Ectodermal cell (in vitro differentiated cells): ENCODE results near the gene GABRB2.
"Not testable (repeated sequence)": the region's sequence is repeated elsewhere in the genome, so short reads cannot be mapped to it uniquely, and the experiment has no call there.

Experiments
- H3K27ac ChIP-seq: 2 replicates; pipeline ENCODE4 v1.7.0; 2013; ENCODE audit warnings: mild to moderate bottlenecking, low read depth, low read length; ENCODE audit not compliant: insufficient read depth, poor library complexity, severe bottlenecking
- H3K27me3 ChIP-seq: 2 replicates; pipeline ENCODE4 v1.7.0; 2013; ENCODE audit warnings: mild to moderate bottlenecking, low read length; ENCODE audit not compliant: insufficient read depth, control insufficient read depth, poor library complexity, severe bottlenecking
- H3K36me3 ChIP-seq: one replicate; pipeline ENCODE4 v1.7.0; 2013; ENCODE audit warnings: low read length; ENCODE audit not compliant: control insufficient read depth, insufficient read depth
- H3K4me1 ChIP-seq: one replicate; pipeline ENCODE4 v1.7.0; 2013; ENCODE audit warnings: low read length; ENCODE audit not compliant: control insufficient read depth, insufficient read depth
- H3K4me3 ChIP-seq: 2 replicates; pipeline ENCODE4 v1.7.0; 2013; ENCODE audit warnings: low read depth, low read length, control low read depth; ENCODE audit not compliant: insufficient read depth
- H3K9me3 ChIP-seq: 2 replicates; pipeline ENCODE4 v1.7.0; 2013; ENCODE audit warnings: mild to moderate bottlenecking, low read length, moderate library complexity; ENCODE audit not compliant: control insufficient read depth
- WGBS, 2 experiments: methylation state at CpG; one replicate each; pipeline ENCODE4 v1.1.7; 2013; ENCODE audit warnings: missing lambda C conversion rate in 2 of 2; 5-methylcytosine and 5-hydroxymethylcytosine counted together

The GABRB2 gene

DNA sequence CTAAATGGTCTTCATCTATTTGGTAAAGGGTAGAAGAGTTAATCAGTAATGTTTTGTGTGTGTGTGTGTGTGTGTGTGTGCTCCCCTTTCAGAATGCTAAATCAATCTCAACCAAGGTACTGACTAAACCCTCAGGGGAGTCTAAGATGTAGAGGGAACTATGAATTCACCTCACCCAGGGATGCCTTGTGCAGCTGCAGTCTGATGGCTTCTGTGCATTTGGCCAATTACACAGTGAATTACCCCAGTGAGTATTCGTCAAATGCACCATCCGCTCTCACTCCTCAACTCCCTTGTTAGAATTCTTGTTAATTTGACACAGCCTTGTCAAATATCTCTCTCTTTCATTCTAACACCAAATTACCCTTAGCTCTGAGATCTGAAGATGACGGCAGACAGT lies 234.6 kb downstream of the GABRB2 start:
- 87% methylated on average over 3 of the region's 3 CpGs for WGBS, 2 experiments
- Histone ChIP-seq H3K27ac (no peak overlapping the region), H3K36me3 (no peaks in the 10 kb centered on the region), H3K9me3 (no peaks in the 10 kb centered on the region), H3K4me1 (no peaks in the 10 kb centered on the region), H3K27me3 (no peaks in the 10 kb centered on the region), H3K4me3 (no peak overlapping the region)

DNA sequence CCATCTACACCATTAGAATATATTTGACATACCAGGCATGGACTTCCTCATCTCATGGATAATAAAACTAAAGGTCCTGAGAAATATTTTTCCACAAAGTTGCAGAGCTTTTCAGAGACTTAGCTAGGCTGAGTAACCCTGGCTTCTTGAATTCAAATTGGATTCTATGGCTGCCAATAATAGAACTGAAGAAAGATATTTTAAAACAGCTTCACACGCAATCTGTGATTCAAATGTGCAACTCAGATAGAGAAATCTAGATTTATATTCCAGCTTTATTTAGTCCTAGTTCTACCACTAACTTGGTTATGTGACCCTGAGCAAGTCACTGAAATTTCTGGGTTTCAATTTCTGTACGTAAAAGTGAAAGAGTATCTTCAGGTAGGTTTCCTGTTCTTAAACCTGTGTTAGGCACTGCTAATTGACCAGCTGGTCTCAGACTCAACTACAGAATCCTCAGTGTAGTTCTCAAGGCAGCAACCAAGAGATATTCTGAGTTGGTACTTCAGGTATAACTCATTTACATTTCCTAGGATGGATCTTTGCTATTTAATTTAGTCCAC lies 235.3 kb downstream of the GABRB2 start:
- 97 to 100% methylated on average over 2 of the region's 2 CpGs for WGBS, 2 experiments

DNA sequence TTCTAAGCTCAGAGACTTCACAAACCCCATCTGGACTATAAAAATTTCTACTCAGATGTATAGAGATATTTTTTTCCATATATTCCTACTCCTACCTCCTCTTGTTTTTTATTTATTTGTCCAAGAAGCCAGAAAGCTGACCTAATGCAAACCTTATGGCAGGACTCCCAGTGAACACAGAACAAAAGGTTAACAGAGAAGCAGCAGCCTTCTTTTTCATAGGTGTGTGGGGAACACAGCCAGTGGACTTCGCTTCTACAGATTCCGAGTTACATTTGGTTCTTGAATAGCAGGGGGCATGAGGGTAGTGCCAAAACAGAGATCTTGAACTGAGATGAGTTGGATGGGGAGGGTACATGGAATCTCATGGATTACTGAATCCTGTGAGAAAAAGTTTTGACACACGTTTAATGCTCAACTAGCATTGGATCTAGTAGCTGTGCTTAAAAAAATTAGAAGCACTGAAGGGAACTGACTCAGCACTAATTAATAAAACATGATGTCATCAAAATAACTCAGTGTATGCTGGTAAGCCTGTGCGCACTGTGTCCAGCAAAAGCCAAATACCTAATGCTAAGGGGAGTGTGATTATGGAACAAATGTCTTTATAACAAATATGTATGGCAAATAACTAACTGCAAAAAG lies 240.1 kb downstream of the GABRB2 start:
- WGBS, 2 experiments, result 80 to 92% methylated on average over 3 of the region's 4 CpGs
- Histone ChIP-seq H3K4me3 (no peak overlapping the region), H3K36me3 (no peaks in the 10 kb centered on the region), H3K4me1 (no peaks in the 10 kb centered on the region), H3K27me3 (no peaks in the 10 kb centered on the region), H3K9me3 (no peaks in the 10 kb centered on the region), H3K27ac (no peak overlapping the region)

More for the DNA sequence above, 235.3 kb downstream of the GABRB2 start:
- no peak overlapping the region for H3K27ac ChIP-seq
- no peaks in the 10 kb centered on the region for H3K36me3 ChIP-seq
- no peaks in the 10 kb centered on the region for H3K4me1 ChIP-seq
- H3K9me3 ChIP-seq, result no peaks in the 10 kb centered on the region
- no peak overlapping the region for H3K4me3 ChIP-seq
- H3K27me3 ChIP-seq, result no peaks in the 10 kb centered on the region

DNA sequence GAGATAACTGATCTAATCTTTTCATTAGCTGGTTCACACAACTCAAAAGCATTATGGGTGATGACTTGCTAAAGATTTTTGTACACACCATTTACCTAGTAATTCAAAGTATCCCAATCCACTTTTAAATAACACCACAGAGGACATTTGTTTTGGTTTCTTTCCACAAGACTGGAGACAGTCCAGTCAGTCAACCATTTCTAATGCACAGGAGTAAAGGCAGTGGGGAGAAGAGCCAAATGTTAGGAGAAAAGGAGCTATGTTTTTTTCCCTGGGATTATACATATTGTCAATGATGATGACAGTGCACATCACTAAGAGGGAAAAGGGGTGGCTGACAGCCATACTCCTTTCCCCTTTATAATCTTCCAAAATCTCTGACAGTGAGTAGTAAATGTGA lies 240.9 kb downstream of the GABRB2 start:
- H3K27ac ChIP-seq, result no peak overlapping the region
- H3K9me3 ChIP-seq, result no peaks in the 10 kb centered on the region
- no peaks in the 10 kb centered on the region for H3K36me3 ChIP-seq
- H3K27me3 ChIP-seq, result no peaks in the 10 kb centered on the region
- H3K4me1 ChIP-seq, result no peaks in the 10 kb centered on the region
- H3K4me3 ChIP-seq, result no peak overlapping the region

DNA sequence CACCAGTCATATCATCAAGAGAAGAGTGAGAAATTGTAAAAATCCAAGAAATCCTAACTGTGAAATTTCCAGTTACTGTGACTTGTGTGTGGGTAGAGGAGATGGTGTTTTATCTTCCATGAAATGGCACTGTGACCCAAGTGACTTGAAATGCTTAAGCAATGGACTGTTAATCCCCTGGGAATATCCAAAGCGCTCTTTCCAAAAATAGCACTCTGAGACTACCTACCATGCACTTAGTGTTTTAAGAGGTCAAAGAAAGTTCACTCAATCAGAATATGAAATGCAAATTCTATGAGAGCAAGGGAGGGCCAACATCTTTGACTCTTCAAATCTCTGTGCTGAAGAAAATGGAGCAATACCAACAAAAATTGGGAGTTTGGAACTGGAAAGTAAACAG lies 244.0 kb downstream of the GABRB2 start:
- WGBS, 2 experiments, result 92 to 100% methylated on average over 1 of the region's 1 CpG

DNA sequence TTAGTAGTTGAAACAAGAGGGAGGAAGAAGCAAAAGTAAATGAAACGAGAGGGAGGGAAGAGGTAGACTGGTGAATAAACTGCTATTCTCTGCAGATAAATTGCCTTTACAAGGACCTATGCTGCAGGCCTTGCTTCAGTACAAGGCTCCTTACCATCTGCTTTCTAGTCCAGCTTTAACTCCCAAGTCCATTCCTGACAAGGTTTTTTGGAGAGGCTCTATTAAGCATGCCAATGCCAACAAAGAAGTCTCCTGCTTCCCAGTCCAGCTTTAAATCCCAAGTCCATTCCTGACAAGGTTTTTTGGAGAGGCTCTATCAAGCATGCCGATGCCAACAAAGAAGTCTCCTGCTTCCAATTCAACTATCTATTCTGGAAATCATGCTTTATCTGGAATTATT lies 244.9 kb downstream of the GABRB2 start:
- no peaks in the 10 kb centered on the region for H3K27me3 ChIP-seq
- no peaks in the 10 kb centered on the region for H3K9me3 ChIP-seq
- H3K36me3 ChIP-seq, result no peaks in the 10 kb centered on the region
- no peaks in the 10 kb centered on the region for H3K4me1 ChIP-seq
- 86 to 95% methylated on average over 1 to 2 of the region's 2 CpGs for WGBS, 2 experiments
- H3K27ac ChIP-seq, result no peak overlapping the region
- no peak overlapping the region for H3K4me3 ChIP-seq

More for the DNA sequence above, 244.0 kb downstream of the GABRB2 start:
- no peaks in the 10 kb centered on the region for H3K4me1 ChIP-seq
- no peaks in the 10 kb centered on the region for H3K9me3 ChIP-seq
- H3K36me3 ChIP-seq, result no peaks in the 10 kb centered on the region
- H3K27me3 ChIP-seq, result no peaks in the 10 kb centered on the region
- H3K27ac ChIP-seq, result no peak overlapping the region
- H3K4me3 ChIP-seq, result no peak overlapping the region

DNA sequence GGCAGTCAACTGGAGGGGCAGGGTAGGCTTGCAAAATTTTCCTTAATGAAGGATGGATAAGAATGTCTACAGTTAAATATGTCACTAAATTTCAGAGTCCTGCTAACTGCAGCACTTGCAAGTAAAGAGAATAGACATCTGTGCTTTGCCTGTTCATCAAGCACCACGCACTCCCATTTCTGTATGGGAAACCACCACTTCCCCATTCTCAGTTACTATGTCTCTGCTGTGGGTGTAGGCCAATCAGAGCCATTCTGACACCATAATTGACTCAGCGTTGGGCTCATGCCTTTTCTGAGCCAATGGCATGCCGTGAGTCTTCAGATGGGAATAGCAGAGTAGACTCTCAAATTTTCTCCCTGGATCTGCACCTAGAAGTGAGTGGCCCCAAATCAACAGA lies 247.5 kb downstream of the GABRB2 start:
- no peak overlapping the region for H3K27ac ChIP-seq
- WGBS, 2 experiments, result 90 to 96% methylated on average over 3 of the region's 3 CpGs
- H3K36me3 ChIP-seq, result no peaks in the 10 kb centered on the region
- no peaks in the 10 kb centered on the region for H3K9me3 ChIP-seq
- H3K4me3 ChIP-seq, result no peak overlapping the region
- H3K4me1 ChIP-seq, result no peaks in the 10 kb centered on the region
- H3K27me3 ChIP-seq, result no peaks in the 10 kb centered on the region

DNA sequence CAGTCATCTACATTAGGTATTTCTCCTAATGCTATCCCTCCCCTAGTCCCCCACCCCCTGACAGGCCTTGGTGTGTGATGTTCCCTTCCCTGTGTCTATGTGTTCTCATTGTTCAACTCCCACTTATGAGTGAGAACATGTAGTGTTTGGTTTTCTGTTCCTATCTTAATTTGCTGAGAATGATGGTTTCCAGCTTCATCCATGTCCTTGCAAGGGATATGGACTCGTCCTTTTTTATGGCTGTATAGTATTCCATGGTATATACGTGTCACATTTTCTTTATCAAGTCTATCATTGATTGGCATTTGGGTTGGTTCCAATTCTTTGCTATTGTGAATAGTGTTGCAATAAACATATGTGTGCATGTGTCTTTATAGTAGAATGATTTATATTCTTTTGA lies 249.1 kb downstream of the GABRB2 start:
- H3K27me3 ChIP-seq, H3K36me3 ChIP-seq, H3K9me3 ChIP-seq, H3K4me3 ChIP-seq, H3K4me1 ChIP-seq, H3K27ac ChIP-seq: not testable (repeated sequence)
- WGBS, 2 experiments, result 41 to 76% methylated on average over 2 of the region's 2 CpGs

DNA sequence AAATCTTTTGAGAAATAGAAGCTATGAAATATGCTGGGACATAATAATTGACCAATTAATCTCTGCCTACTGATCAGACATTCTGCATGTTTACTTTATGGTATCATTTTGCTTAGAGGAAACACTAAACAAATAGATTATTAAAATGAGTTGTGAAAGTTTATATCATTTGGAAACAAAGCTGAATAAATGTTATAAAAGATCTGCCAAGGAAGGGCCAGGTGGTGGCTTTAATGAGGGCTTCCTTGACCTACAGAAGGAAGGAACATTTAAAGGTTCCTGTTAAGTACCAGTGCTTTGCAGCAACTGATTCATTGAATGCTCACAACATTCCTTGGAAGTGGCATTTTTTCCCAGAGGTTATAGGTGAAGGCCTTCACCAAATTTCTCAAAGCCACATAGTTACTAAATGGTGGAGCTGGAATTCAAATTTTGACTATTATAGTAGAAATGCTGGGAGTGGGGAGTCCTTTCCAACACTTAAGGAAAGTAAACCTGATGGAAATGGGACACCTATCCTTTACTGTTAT lies 250.7 kb downstream of the GABRB2 start:
- no peaks in the 10 kb centered on the region for H3K4me1 ChIP-seq
- no peak overlapping the region for H3K4me3 ChIP-seq
- H3K9me3 ChIP-seq, result no peaks in the 10 kb centered on the region
- H3K27me3 ChIP-seq, result no peaks in the 10 kb centered on the region
- H3K36me3 ChIP-seq, result no peaks in the 10 kb centered on the region
- H3K27ac ChIP-seq, result no peak overlapping the region

DNA sequence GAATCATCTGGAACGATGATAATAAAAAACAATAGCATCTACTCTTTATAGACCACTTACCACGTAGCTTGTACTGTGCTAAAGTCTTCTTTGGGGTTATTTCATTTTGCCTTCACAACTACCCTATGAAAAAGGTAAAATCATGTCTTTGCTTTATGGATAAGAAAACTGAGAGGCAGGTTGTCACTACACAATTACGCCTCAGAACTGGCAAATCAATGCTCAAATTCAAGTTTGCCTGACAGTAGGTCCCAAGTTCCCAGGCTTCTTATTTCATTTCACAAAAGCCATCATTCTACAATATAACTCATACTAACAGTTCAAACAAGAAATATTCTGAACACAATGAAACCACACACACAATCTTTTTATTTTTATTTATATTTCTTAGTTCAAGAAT lies 258.5 kb downstream of the GABRB2 start:
- H3K36me3 ChIP-seq, result no peaks in the 10 kb centered on the region
- H3K4me3 ChIP-seq, result no peak overlapping the region
- H3K4me1 ChIP-seq, result no peaks in the 10 kb centered on the region
- H3K27me3 ChIP-seq, result no peaks in the 10 kb centered on the region
- 96% methylated on average over 3 of the region's 3 CpGs for WGBS, 2 experiments
- H3K27ac ChIP-seq, result no peak overlapping the region
- H3K9me3 ChIP-seq, result no peaks in the 10 kb centered on the region
